22Rv1 (cell line): ENCODE measurements around the gene DCT.

Experiments
- CTCF ChIP-seq: fragments of 450-650 bp; IDR thresholded peaks from 2 replicates; pipeline ENCODE4 v1.5.1; 2017; ENCODE audit warnings: mild to moderate bottlenecking
- ZFX ChIP-seq: fragments of 450-650 bp; IDR thresholded peaks from 2 replicates; pipeline ENCODE4 v1.6.1; 2017; ENCODE audit warnings: antibody characterized with exemption, borderline replicate concordance

- TF ChIP-seq CTCF (no peak), ZFX (no peak)
Measured at GRCh38 chr13:94417294-94417693, 62.2 kb downstream of the DCT start.
